Effector memory CD4-positive, alpha-beta T cell (primary cell): ENCODE results near the gene NTPCR.
"Not testable (repeated sequence)": the region's sequence is repeated elsewhere in the genome, so short reads cannot be mapped to it uniquely, and the experiment has no call there.

Source experiments
- DNase-seq, 3 donors: peaks; one replicate each; pipeline ENCODE4 v3.0.0-alpha.2; 2020
- H3K27ac ChIP-seq: 2 replicates; pipeline ENCODE4 v1.7.0; 2013; ENCODE audit warnings: mild to moderate bottlenecking, low read length, moderate library complexity; ENCODE audit not compliant: insufficient read depth, poor library complexity, severe bottlenecking
- H3K27me3 ChIP-seq: replicated peaks from 2 replicates; pipeline ENCODE4 v1.7.0; 2013; ENCODE audit warnings: mild to moderate bottlenecking, low read length; ENCODE audit not compliant: insufficient read depth, control insufficient read depth, poor library complexity, severe bottlenecking
- H3K36me3 ChIP-seq: 2 replicates; pipeline ENCODE4 v1.7.0; 2013; ENCODE audit warnings: mild to moderate bottlenecking, low read length, moderate library complexity; ENCODE audit not compliant: control insufficient read depth, insufficient read depth
- H3K4me1 ChIP-seq: 2 replicates; pipeline ENCODE4 v1.7.0; 2013; ENCODE audit warnings: low read length, mild to moderate bottlenecking; ENCODE audit not compliant: control insufficient read depth, insufficient read depth, poor library complexity, severe bottlenecking
- H3K4me3 ChIP-seq: 2 replicates; pipeline ENCODE4 v1.7.0; 2013; ENCODE audit warnings: low read length, low read depth, mild to moderate bottlenecking; ENCODE audit not compliant: insufficient read depth, poor library complexity, severe bottlenecking
- H3K9me3 ChIP-seq: 2 replicates; pipeline ENCODE4 v1.7.0; 2013; ENCODE audit warnings: mild to moderate bottlenecking, low read length, moderate library complexity; ENCODE audit not compliant: control insufficient read depth

The NTPCR gene

DNA sequence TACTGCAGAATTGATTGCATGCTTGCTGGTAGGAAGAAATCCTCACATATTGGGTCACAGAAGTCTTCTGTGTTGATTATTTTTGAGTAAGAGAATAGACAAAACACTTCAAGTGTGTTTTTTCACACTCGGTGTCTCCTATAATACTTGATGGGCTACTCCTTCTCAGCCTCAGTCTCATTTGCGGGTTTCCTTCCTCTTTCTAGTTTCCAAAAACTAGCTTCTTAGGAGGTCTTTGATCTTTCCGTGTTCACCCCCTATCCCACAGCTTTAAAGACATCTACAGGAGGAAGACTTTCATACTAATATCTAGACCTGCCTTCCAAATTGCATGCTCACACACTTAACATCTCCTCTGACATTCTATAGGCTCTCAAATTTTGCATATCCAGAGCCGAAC is 40.7 kb upstream of the NTPCR start:
- H3K4me3 ChIP-seq: no peak overlapping the region
- no peak overlapping the region for H3K27ac ChIP-seq
- H3K36me3 ChIP-seq: no peaks in the 10 kb centered on the region
- no peaks in the 10 kb centered on the region for H3K27me3 ChIP-seq
- H3K4me1 ChIP-seq: peaks cover 3% of the 10 kb centered on the region
- no peak for DNase-seq
- H3K9me3 ChIP-seq: no peaks in the 10 kb centered on the region

DNA sequence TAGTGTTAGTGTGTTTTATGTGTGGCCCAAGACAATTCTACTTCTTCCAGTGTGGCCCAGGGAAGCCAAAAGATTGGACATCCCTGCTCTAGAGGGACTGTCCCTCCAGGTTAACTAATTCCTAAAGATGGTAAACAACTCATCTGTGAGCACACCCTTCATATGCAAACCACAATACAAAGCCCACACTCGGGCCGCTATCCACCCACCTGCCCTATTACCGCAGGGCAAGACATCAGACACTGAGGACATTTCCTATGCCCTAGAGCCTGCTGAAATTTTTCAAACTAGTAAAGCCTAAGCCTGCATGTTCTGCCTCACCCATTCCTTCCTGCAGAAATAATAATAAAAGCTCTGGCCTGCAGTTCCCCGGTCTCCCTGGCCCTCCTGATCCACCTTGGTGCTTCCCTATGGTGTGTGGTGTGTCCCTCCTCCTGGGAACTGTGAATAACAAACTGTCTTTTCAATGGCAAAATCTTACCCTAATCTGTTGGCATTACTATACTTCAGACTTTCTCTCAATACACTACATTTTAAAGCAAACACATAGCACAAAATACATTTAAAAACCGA is 39.3 kb upstream of the NTPCR start:
- Histone ChIP-seq H3K27me3 (no peaks in the 10 kb centered on the region), H3K36me3 (no peaks in the 10 kb centered on the region), H3K4me1 (peaks cover 3% of the 10 kb centered on the region), H3K9me3 (no peaks in the 10 kb centered on the region), H3K27ac (no peak overlapping the region), H3K4me3 (no peak overlapping the region)
- DNase-seq: no peak

DNA sequence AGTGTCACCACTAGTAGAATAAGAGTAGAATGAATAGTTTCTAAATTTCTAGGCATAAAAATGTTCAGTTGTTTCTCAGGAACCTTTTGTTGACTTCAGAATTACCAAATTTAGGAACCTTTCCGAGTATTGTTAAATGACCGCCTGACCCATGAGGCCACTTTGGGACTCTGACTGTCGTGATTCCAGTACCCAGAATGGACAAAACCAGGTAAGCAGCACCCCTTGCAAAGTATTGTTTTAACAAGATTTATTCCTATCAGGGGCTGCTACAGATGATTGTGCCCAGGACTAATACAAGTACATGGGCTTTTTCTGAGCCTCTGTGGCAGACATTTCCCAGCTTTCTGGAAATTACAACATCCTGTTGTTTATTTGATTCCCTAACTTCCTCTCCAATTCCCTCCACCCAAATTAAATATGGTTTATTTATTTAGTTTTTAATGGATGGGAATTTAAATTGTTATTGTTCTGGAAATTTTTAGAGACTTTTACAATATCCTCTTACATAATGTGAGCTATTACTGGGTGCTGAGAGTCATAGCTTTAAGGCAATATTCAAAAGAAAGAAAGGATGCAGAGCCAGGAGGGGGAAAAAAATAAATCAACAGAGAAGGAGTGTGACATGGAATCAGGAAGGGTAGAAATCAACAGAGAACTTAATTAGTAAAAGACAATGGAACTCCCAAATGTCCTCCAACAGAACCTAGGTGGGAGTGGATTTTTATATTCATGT is 37.4 kb upstream of the NTPCR start:
- H3K36me3 ChIP-seq: no peaks in the 10 kb centered on the region
- H3K4me3 ChIP-seq: no peak overlapping the region
- H3K27ac ChIP-seq: no peak overlapping the region
- H3K9me3 ChIP-seq: no peaks in the 10 kb centered on the region
- H3K27me3 ChIP-seq: no peaks in the 10 kb centered on the region
- no peak for DNase-seq
- peaks cover 3% of the 10 kb centered on the region for H3K4me1 ChIP-seq

DNA sequence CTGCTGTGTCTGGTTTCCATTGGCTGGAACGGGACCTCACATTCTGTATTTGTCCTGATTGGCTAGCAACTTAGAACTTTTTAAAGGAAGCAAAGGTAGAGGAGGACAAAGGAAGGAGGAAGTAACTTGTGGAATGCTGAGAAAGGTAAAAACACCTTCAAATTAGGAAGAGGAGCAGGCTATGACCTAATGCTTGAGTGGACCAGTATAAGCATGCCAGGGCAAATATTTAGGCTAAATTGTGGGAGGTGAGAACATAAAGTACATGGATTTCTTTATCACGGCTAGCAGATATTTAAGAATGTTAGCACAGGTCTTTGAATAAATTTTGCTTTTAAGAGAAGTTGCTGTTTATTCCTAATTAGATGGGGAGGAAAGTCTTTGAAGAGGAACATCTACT is 36.1 kb upstream of the NTPCR start:
- not testable (repeated sequence) for DNase-seq, H3K9me3 ChIP-seq, H3K27me3 ChIP-seq, H3K4me3 ChIP-seq, H3K4me1 ChIP-seq, H3K27ac ChIP-seq, H3K36me3 ChIP-seq

DNA sequence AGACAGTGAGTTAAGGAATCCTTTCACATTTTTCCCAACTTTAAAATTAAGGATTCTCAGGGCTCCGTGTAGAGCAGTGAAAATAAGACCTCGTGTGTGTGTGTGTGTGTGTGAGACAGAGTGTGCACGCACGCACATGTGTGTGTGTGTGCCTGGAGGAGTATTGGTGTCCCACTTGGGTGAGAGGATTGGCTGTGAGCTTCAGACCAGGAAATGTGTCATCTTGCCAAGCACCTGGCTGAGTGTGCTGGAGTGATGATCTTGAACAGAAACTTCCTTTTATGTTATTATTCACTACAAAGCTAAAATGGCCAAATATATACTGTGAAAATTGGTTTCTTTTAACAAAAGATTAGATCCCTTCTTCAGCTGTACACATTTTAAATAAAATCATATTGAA is 35.2 kb upstream of the NTPCR start:
- no peaks in the 10 kb centered on the region for H3K27me3 ChIP-seq
- H3K36me3 ChIP-seq: no peaks in the 10 kb centered on the region
- H3K9me3 ChIP-seq: no peaks in the 10 kb centered on the region
- no peak overlapping the region for H3K4me3 ChIP-seq
- no peaks in the 10 kb centered on the region for H3K4me1 ChIP-seq
- no peak for DNase-seq
- H3K27ac ChIP-seq: no peak overlapping the region

GRCh38 chr1:232917053-232917452 is 33.4 kb upstream of the NTPCR start:
- no peak for DNase-seq
- Histone ChIP-seq H3K27me3 (no peaks in the 10 kb centered on the region), H3K27ac (no peak overlapping the region), H3K4me1 (no peaks in the 10 kb centered on the region), H3K9me3 (no peaks in the 10 kb centered on the region), H3K36me3 (no peaks in the 10 kb centered on the region), H3K4me3 (no peak overlapping the region)

- H3K27ac ChIP-seq: no peak overlapping the region
- peaks cover 18% of the 10 kb centered on the region for H3K4me1 ChIP-seq
- H3K4me3 ChIP-seq: no peak overlapping the region
- H3K27me3 ChIP-seq: no peaks in the 10 kb centered on the region
- H3K36me3 ChIP-seq: no peaks in the 10 kb centered on the region
- H3K9me3 ChIP-seq: no peaks in the 10 kb centered on the region
- no peak for DNase-seq
Measured at GRCh38 chr1:232921381-232921780, 29.0 kb upstream of the NTPCR start.

GRCh38 chr1:232922485-232922884 is 27.9 kb upstream of the NTPCR start:
- no peaks in the 10 kb centered on the region for H3K27me3 ChIP-seq
- H3K36me3 ChIP-seq: no peaks in the 10 kb centered on the region
- no peak overlapping the region for H3K27ac ChIP-seq
- no peak for DNase-seq
- H3K9me3 ChIP-seq: no peaks in the 10 kb centered on the region
- H3K4me1 ChIP-seq: peaks cover 18% of the 10 kb centered on the region
- no peak overlapping the region for H3K4me3 ChIP-seq

DNA sequence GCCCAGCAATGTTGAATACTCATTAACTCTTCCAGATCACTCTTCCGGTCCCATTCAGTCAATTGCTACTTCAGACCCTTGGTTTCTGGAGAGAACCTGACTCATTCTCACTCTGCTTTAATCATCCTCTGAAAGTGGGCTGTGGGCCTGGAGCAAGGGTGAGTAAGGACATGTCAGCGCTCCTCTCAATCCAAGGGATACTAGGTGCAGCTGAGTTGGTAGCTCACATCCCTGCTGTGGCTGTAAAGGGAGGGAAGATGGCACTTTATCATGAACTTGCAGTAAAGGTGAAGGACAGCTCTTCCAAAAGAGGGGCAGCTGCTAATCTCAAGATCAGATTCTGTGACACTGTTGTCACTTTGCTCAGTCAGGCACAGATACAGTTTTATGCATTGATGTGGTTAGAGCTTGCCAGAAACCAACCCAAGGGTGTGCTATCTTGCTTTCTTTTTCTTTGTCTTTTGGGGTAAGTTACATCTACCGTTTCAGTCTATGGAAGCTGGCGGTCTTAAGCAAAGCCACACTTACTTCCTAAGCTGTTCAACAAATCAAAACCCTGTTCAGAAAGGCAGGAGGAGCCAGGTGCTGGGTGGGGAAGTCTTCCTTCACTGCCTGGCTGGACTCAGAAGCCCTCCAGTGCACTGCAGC is 26.5 kb upstream of the NTPCR start:
- H3K9me3 ChIP-seq: no peaks in the 10 kb centered on the region
- peak in 2 of 3 donors; percentile 4 to 6 for DNase-seq
- peak overlapping the region; percentile 4 for H3K4me3 ChIP-seq
- H3K27me3 ChIP-seq: no peaks in the 10 kb centered on the region
- peak overlapping the region; percentile 28 for H3K27ac ChIP-seq
- H3K4me1 ChIP-seq: peaks cover 18% of the 10 kb centered on the region
- no peaks in the 10 kb centered on the region for H3K36me3 ChIP-seq

- Histone ChIP-seq H3K27me3 (no peaks in the 10 kb centered on the region), H3K9me3 (no peaks in the 10 kb centered on the region), H3K4me1 (peaks cover 18% of the 10 kb centered on the region), H3K36me3 (no peaks in the 10 kb centered on the region), H3K27ac (no peak overlapping the region), H3K4me3 (no peak overlapping the region)
- DNase-seq: no peak
Measured at GRCh38 chr1:232924874-232925273, 25.5 kb upstream of the NTPCR start.
